PFSK-1 (cell line): ENCODE data around the gene MAP2K5.

ENCODE experiments used
- FOXP2 ChIP-seq: optimal IDR thresholded peaks from 2 replicates; pipeline ENCODE3; 2011; ENCODE audit warnings: borderline replicate concordance, control low read depth, inconsistent platforms; ENCODE audit not compliant: insufficient read depth; ENCODE audit errors: extremely low read length, extremely low read depth
- POLR2AphosphoS5 ChIP-seq: IDR thresholded peaks from 2 replicates; pipeline ENCODE4 v1.6.1; 2012; ENCODE audit warnings: low read depth, mild to moderate bottlenecking, control low read depth, low read length, moderate library complexity
- REST ChIP-seq, 2 experiments: IDR thresholded peaks; 2 replicates each; pipeline versions ENCODE4 v1.6.1 to v1.8.0; 2011 to 2012; ENCODE audit warnings: low read depth in 2 of 2, low read length in 2 of 2, control low read depth in 1 of 2, inconsistent platforms in 1 of 2, mild to moderate bottlenecking in 1 of 2, moderate library complexity in 1 of 2; ENCODE audit not compliant: insufficient read depth in 1 of 2
- SIN3A ChIP-seq: IDR thresholded peaks from 2 replicates; pipeline ENCODE4 v1.6.1; 2012; ENCODE audit warnings: mild to moderate bottlenecking, low read length, moderate library complexity, borderline replicate concordance; ENCODE audit not compliant: insufficient read depth
- TAF1 ChIP-seq: IDR thresholded peaks from 2 replicates; pipeline ENCODE4 v1.6.1; 2012; ENCODE audit warnings: low read length, control low read depth, borderline replicate concordance; ENCODE audit not compliant: insufficient read depth

Gene MAP2K5

GRCh38 chr15:67548236-67548852, 5.8 kb downstream of the MAP2K5 start:
- TF ChIP-seq REST (IDR thresholded peaks at IDR 0.05; ENCODE audit: insufficient read depth in 1 of 2, low read depth in 2 of 2, low read length in 2 of 2) (no peak), POLR2AphosphoS5 (no peak), SIN3A (no peak), FOXP2 (no peak), TAF1 (no peak)

- TF ChIP-seq FOXP2 (no peak), TAF1 (no peak), SIN3A (no peak), POLR2AphosphoS5 (no peak), REST (IDR thresholded peaks at IDR 0.05; ENCODE audit: insufficient read depth in 1 of 2, low read depth in 2 of 2, low read length in 2 of 2) (no peak)
Measured at GRCh38 chr15:67548862-67549651, 6.6 kb downstream of the MAP2K5 start.

GRCh38 chr15:67549736-67550135, 7.2 kb downstream of the MAP2K5 start:
- no peak for TF ChIP-seq SIN3A
- TF ChIP-seq TAF1 = no peak
- TF ChIP-seq FOXP2 = no peak
- TF ChIP-seq REST (IDR thresholded peaks at IDR 0.05; ENCODE audit: insufficient read depth in 1 of 2, low read depth in 2 of 2, low read length in 2 of 2) = no peak
- TF ChIP-seq POLR2AphosphoS5 = no peak

GRCh38 chr15:67550522-67550921, 8.0 kb downstream of the MAP2K5 start:
- TF ChIP-seq TAF1 (no peak), POLR2AphosphoS5 (no peak), FOXP2 (no peak), REST (IDR thresholded peaks at IDR 0.05; ENCODE audit: insufficient read depth in 1 of 2, low read depth in 2 of 2, low read length in 2 of 2) (no peak), SIN3A (no peak)
